GM12875 (cell line): ENCODE measurements around the gene ENTREP3.

ENCODE experiments used
- H3K4me3 ChIP-seq: one replicate; pipeline ENCODE4 v1.5.1; 2011; ENCODE audit warnings: low read depth, low read length, control low read depth
- CTCF ChIP-seq: IDR thresholded peaks from 2 replicates; pipeline ENCODE4 v1.5.1; 2011; ENCODE audit warnings: low read depth, mild to moderate bottlenecking, control low read depth, inconsistent platforms, low read length, moderate library complexity, borderline replicate concordance; ENCODE audit not compliant: insufficient read depth

The ENTREP3 gene

GRCh38 chr1:155197901-155198546 lies 57.3 kb downstream of the ENTREP3 start:
- no peak for TF ChIP-seq CTCF

More at GRCh38 chr1:155197901-155198546, 57.3 kb downstream of the ENTREP3 start:
- H3K4me3 ChIP-seq: no peak overlapping the region
